MV-4-11 (cell line): ENCODE results near the gene TTC16.
"Not testable (repeated sequence)": the region's sequence is repeated elsewhere in the genome, so short reads cannot be mapped to it uniquely, and the experiment has no call there.

Source experiments
- DNase-seq: peaks from one replicate; lab custom pipeline; 2025; lab: John Stamatoyannopoulos, UW

Gene TTC16

GRCh38 chr9:127742435-127743088 is 26.7 kb downstream of the TTC16 start:
- no peak for DNase-seq

- no peak for DNase-seq
Measured at GRCh38 chr9:127744398-127745110, 28.7 kb downstream of the TTC16 start.

- no peak for DNase-seq
Measured at GRCh38 chr9:127746959-127747569, 31.2 kb downstream of the TTC16 start.

GRCh38 chr9:127749090-127749787 is 33.4 kb downstream of the TTC16 start:
- DNase-seq, result no peak

GRCh38 chr9:127751269-127752054 is 35.6 kb downstream of the TTC16 start:
- DNase-seq, result no peak

GRCh38 chr9:127753148-127753547 is 37.3 kb downstream of the TTC16 start:
- no peak for DNase-seq

GRCh38 chr9:127753622-127754021 is 37.7 kb downstream of the TTC16 start:
- no peak for DNase-seq

- no peak for DNase-seq
Measured at GRCh38 chr9:127754099-127755060, 38.5 kb downstream of the TTC16 start.

- DNase-seq, result no peak
Measured at GRCh38 chr9:127755061-127756060, 39.5 kb downstream of the TTC16 start.

GRCh38 chr9:127756233-127756632 is 40.4 kb downstream of the TTC16 start:
- DNase-seq, result no peak

- DNase-seq, result not testable (repeated sequence)
Measured at GRCh38 chr9:127756776-127757175, 40.9 kb downstream of the TTC16 start.

GRCh38 chr9:127758843-127759242 is 43.0 kb downstream of the TTC16 start:
- DNase-seq, result no peak

GRCh38 chr9:127761061-127761460 is 45.2 kb downstream of the TTC16 start:
- no peak for DNase-seq

- DNase-seq, result no peak
Measured at GRCh38 chr9:127761491-127761956, 45.6 kb downstream of the TTC16 start.

GRCh38 chr9:127762111-127762676 is 46.3 kb downstream of the TTC16 start:
- peak; percentile 10 for DNase-seq

GRCh38 chr9:127763918-127764384 is 48.1 kb downstream of the TTC16 start:
- peak; percentile 29 for DNase-seq

GRCh38 chr9:127765418-127765817 is 49.5 kb downstream of the TTC16 start:
- no peak for DNase-seq

GRCh38 chr9:127767410-127767809 is 51.5 kb downstream of the TTC16 start:
- no peak for DNase-seq

- DNase-seq, result no peak
Measured at GRCh38 chr9:127767909-127768331, 52.0 kb downstream of the TTC16 start.
